Activated CD8-positive, alpha-beta T cell treated with anti-CD3 and anti-CD28 coated beads for 36 hours (primary cell): ENCODE data around the gene NEK7. TPM values are rescaled to one million over a fixed set of nuclear protein-coding genes. Genes with fewer than 3 reads are reported as not detected.

Experiments used
- ATAC-seq: fragments of 200-7000 bp; cut with Tn5 transposase; one replicate; pipeline ENCODE4 v1.10.0; 2021; ENCODE audit warnings: mild to moderate bottlenecking, moderate library complexity
- CTCF ChIA-PET: fragments of 350-600 bp; sonication (Branson Sonifier 250); formaldehyde crosslinking; loops from one replicate; lab custom pipeline; 2021; ENCODE audit warnings: antibody characterized with exemption; lab: Charles Lee
- POLR2A ChIA-PET: fragments of 350-600 bp; sonication (Branson Sonifier 250); formaldehyde crosslinking; loops from one replicate; lab custom pipeline; 2021; ENCODE audit warnings: antibody characterized with exemption; lab: Charles Lee
- DNase-seq: peaks from one replicate; pipeline ENCODE4 v3.0.0-alpha.2; 2020
- H3K27ac Mint-ChIP-seq: one replicate; pipeline ENCODE4 v1.8.0; 2021; ENCODE audit warnings: mild to moderate bottlenecking, mixed read lengths
- H3K27me3 Mint-ChIP-seq: one replicate; pipeline ENCODE4 v1.8.0; 2021; ENCODE audit warnings: mixed read lengths
- H3K36me3 Mint-ChIP-seq: one replicate; pipeline ENCODE4 v1.8.0; 2021; ENCODE audit warnings: low read depth, mixed read lengths
- H3K4me1 Mint-ChIP-seq: one replicate; pipeline ENCODE4 v1.8.0; 2021; ENCODE audit warnings: low read depth, mixed read lengths
- H3K4me3 Mint-ChIP-seq: one replicate; pipeline ENCODE4 v1.8.0; 2021; ENCODE audit warnings: mild to moderate bottlenecking, moderate library complexity, mixed read lengths
- H3K9me3 Mint-ChIP-seq: one replicate; pipeline ENCODE4 v1.8.0; 2021; ENCODE audit warnings: mixed read lengths
- CTCF ChIP-seq: fragments of 200-600 bp; IDR thresholded peaks from one replicate; pipeline ENCODE4 v1.8.0; 2022; ENCODE audit warnings: antibody characterized with exemption, mild to moderate bottlenecking
- intact Hi-C: fragments of 100-400 bp; cut with micrococcal nuclease; formaldehyde crosslinking; loops from one replicate; pipeline ENCODE4 v1.10.0; 2022
- total RNA-seq, 2 experiments: library from RNA; stranded (reverse); gene quantifications; one replicate each; pipeline ENCODE4 v1.2.3, GENCODE V29; 2021

The NEK7 gene
- total RNA-seq, 2 experiments from 2014 or later: 71.4 to 76.4 TPM

- Mint-ChIP-seq H3K4me3 (no peak overlapping the region), H3K4me1 (peaks cover 80% of the 10 kb centered on the region), H3K27me3 (no peaks in the 10 kb centered on the region), H3K36me3 (peaks cover 19% of the 10 kb centered on the region), H3K27ac (no peak overlapping the region), H3K9me3 (peaks cover under 1% of the 10 kb centered on the region)
- DNase-seq: no peak
- intact Hi-C loops: no loop called here
- POLR2A ChIA-PET: interaction anchor here (0.7 to 2.7 kb wide), 5 partner anchors 11 to 59 kb away, joined by 3 to 12 read pairs (median 5); no protein-coding TSS in a partner anchor
- no peak for TF ChIP-seq CTCF
- CTCF ChIA-PET: interaction anchor here (0.7 to 1.5 kb wide), 3 partner anchors 11 to 159 kb away, joined by 3 read pairs; no protein-coding TSS in a partner anchor
- peak; percentile 21 for ATAC-seq
Observed at GRCh38 chr1:198199105-198199504, 42.3 kb downstream of the NEK7 start.

GRCh38 chr1:198201956-198202784, 45.4 kb downstream of the NEK7 start:
- Mint-ChIP-seq H3K4me3 (peak overlapping the region; percentile 56), H3K36me3 (peaks cover 22% of the 10 kb centered on the region), H3K9me3 (peaks cover 4% of the 10 kb centered on the region), H3K27me3 (no peaks in the 10 kb centered on the region), H3K27ac (peak overlapping the region; percentile 92), H3K4me1 (peaks cover 85% of the 10 kb centered on the region)
- ChIA-PET POLR2A (interaction anchor here (0.9 kb wide), 1 partner anchor 163 kb away, joined by 3 read pairs; no protein-coding TSS in a partner anchor), CTCF (interaction anchor here (1.0 kb wide), 1 partner anchor 52 kb away, joined by 3 read pairs; no protein-coding TSS in a partner anchor)
- DNase-seq (peak; percentile 78), ATAC-seq (peak; percentile 92)
- intact Hi-C loops: loop anchor here (1.0 kb wide), 1 partner anchor 44 kb away; no protein-coding TSS in a partner anchor
- TF ChIP-seq CTCF: no peak

- no peak for ATAC-seq
Observed at GRCh38 chr1:198203434-198203833, 46.6 kb downstream of the NEK7 start.

GRCh38 chr1:198205016-198205684, 48.4 kb downstream of the NEK7 start:
- no peak overlapping the region for H3K4me3 Mint-ChIP-seq

More at GRCh38 chr1:198203434-198203833, 46.6 kb downstream of the NEK7 start:
- TF ChIP-seq CTCF: no peak
- peaks cover 22% of the 10 kb centered on the region for H3K36me3 Mint-ChIP-seq
- H3K4me3 Mint-ChIP-seq: no peak overlapping the region
- peak overlapping the region; percentile 92 for H3K27ac Mint-ChIP-seq
- ChIA-PET CTCF (interaction anchor here (1.2 kb wide), 2 partner anchors 17 to 45 kb away, joined by 3 to 4 read pairs; no protein-coding TSS in a partner anchor), POLR2A (no interaction called here)
- peaks cover 81% of the 10 kb centered on the region for H3K4me1 Mint-ChIP-seq
- peaks cover 4% of the 10 kb centered on the region for H3K9me3 Mint-ChIP-seq
- H3K27me3 Mint-ChIP-seq: no peaks in the 10 kb centered on the region
- intact Hi-C loops: no loop called here
- DNase-seq: no peak

More at GRCh38 chr1:198205016-198205684, 48.4 kb downstream of the NEK7 start:
- intact Hi-C loops: no loop called here
- ATAC-seq (no peak), DNase-seq (no peak)
- TF ChIP-seq CTCF: no peak
- H3K9me3 Mint-ChIP-seq: peaks cover 4% of the 10 kb centered on the region
- CTCF ChIA-PET: interaction anchor here (0.6 to 0.7 kb wide), 2 partner anchors 13 to 684 kb away, joined by 3 read pairs; no protein-coding TSS in a partner anchor
- peaks cover 22% of the 10 kb centered on the region for H3K36me3 Mint-ChIP-seq
- H3K4me1 Mint-ChIP-seq: peaks cover 65% of the 10 kb centered on the region
- POLR2A ChIA-PET: no interaction called here
- H3K27me3 Mint-ChIP-seq: no peaks in the 10 kb centered on the region
- peak overlapping the region; percentile 50 for H3K27ac Mint-ChIP-seq
